ENCODE results near the gene CPB2. TPM values are rescaled to one million over a fixed set of nuclear protein-coding genes. Genes with fewer than 3 reads are reported as not detected.

The CPB2 gene
- total and polyA plus RNA-seq, 9 of the 15 experiments (the other 6 are each of a cell fraction or from before 2014, with no cell fraction given), result 0.03 to 0.16 (median 0.07) TPM; not detected in 6

DNA sequence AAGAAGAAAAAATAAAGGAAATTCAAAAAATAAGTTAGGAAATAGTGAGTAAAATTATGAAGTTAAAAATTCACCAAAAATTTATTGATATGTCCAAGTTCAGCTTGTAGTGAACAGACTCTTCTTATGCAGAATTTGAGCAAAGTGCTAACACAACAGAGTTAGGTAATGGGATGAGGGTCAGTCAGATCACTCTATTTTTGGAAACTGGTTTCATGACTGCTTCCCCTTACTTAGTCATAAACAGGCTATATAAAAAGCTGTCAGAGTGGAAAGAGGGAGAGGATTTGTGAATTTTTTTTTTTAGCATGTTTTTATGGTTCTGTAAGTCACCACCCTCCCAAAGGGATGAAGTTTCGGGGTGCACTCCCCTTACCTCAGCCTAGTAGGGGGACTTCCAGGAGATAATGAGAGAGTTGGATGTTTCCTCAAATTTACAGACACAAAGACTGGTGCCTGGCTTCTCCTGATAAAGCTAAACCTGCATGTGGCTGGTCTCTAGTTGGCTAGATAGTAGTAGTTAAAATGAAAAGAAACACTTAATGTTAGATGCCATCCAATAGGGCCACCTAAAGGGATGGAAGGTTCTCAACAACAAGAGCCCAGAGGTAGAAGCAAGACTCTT lies 4.5 kb downstream of the CPB2 start (continued):
- TF ChIP-seq, protein P1, sequence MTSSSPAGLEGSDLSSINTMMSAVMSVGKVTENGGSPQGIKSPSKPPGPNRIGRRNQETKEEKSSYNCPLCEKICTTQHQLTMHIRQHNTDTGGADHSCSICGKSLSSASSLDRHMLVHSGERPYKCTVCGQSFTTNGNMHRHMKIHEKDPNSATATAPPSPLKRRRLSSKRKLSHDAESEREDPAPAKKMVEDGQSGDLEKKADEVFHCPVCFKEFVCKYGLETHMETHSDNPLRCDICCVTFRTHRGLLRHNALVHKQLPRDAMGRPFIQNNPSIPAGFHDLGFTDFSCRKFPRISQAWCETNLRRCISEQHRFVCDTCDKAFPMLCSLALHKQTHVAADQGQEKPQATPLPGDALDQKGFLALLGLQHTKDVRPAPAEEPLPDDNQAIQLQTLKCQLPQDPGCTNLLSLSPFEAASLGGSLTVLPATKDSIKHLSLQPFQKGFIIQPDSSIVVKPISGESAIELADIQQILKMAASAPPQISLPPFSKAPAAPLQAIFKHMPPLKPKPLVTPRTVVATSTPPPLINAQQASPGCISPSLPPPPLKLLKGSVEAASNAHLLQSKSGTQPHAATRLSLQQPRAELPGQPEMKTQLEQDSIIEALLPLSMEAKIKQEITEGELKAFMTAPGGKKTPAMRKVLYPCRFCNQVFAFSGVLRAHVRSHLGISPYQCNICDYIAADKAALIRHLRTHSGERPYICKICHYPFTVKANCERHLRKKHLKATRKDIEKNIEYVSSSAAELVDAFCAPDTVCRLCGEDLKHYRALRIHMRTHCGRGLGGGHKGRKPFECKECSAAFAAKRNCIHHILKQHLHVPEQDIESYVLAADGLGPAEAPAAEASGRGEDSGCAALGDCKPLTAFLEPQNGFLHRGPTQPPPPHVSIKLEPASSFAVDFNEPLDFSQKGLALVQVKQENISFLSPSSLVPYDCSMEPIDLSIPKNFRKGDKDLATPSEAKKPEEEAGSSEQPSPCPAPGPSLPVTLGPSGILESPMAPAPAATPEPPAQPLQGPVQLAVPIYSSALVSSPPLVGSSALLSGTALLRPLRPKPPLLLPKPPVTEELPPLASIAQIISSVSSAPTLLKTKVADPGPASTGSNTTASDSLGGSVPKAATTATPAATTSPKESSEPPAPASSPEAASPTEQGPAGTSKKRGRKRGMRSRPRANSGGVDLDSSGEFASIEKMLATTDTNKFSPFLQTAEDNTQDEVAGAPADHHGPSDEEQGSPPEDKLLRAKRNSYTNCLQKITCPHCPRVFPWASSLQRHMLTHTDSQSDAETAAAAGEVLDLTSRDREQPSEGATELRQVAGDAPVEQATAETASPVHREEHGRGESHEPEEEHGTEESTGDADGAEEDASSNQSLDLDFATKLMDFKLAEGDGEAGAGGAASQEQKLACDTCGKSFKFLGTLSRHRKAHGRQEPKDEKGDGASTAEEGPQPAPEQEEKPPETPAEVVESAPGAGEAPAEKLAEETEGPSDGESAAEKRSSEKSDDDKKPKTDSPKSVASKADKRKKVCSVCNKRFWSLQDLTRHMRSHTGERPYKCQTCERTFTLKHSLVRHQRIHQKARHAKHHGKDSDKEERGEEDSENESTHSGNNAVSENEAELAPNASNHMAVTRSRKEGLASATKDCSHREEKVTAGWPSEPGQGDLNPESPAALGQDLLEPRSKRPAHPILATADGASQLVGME (CRISPR knock-in tag; IDR thresholded peaks at IDR 0.05), result no peak
- TF ChIP-seq BDP1 (IDR thresholded peaks at IDR 0.05; ENCODE audit: insufficient read depth, insufficient read length) (no peak), SRF (CRISPR knock-in tag; IDR thresholded peaks at IDR 0.05) (no peak), RNF2 (IDR thresholded peaks at IDR 0.05) (no peak), SREBF2 (CRISPR knock-in tag; IDR thresholded peaks at IDR 0.05) (no peak)
- TF ChIP-seq, protein P2, sequence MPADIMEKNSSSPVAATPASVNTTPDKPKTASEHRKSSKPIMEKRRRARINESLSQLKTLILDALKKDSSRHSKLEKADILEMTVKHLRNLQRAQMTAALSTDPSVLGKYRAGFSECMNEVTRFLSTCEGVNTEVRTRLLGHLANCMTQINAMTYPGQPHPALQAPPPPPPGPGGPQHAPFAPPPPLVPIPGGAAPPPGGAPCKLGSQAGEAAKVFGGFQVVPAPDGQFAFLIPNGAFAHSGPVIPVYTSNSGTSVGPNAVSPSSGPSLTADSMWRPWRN (IDR thresholded peaks at IDR 0.05; ENCODE audit: low read depth), result no peak
- TF ChIP-seq, protein P3, sequence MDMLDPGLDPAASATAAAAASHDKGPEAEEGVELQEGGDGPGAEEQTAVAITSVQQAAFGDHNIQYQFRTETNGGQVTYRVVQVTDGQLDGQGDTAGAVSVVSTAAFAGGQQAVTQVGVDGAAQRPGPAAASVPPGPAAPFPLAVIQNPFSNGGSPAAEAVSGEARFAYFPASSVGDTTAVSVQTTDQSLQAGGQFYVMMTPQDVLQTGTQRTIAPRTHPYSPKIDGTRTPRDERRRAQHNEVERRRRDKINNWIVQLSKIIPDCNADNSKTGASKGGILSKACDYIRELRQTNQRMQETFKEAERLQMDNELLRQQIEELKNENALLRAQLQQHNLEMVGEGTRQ (CRISPR knock-in tag; IDR thresholded peaks at IDR 0.05), result no peak
- TF ChIP-seq, protein P4, sequence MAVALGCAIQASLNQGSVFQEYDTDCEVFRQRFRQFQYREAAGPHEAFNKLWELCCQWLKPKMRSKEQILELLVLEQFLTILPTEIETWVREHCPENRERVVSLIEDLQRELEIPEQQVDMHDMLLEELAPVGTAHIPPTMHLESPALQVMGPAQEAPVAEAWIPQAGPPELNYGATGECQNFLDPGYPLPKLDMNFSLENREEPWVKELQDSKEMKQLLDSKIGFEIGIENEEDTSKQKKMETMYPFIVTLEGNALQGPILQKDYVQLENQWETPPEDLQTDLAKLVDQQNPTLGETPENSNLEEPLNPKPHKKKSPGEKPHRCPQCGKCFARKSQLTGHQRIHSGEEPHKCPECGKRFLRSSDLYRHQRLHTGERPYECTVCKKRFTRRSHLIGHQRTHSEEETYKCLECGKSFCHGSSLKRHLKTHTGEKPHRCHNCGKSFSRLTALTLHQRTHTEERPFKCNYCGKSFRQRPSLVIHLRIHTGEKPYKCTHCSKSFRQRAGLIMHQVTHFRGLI (CRISPR knock-in tag; IDR thresholded peaks at IDR 0.05), result no peak
